GM21447 (cell line): ENCODE data around the gene RAB7B.

Experiments
- ATAC-seq: cut with Tn5 transposase; IDR thresholded peaks from one replicate; pipeline ENCODE4 v1.9.1; 2021; ENCODE audit not compliant: unreplicated experiment

Gene RAB7B

DNA sequence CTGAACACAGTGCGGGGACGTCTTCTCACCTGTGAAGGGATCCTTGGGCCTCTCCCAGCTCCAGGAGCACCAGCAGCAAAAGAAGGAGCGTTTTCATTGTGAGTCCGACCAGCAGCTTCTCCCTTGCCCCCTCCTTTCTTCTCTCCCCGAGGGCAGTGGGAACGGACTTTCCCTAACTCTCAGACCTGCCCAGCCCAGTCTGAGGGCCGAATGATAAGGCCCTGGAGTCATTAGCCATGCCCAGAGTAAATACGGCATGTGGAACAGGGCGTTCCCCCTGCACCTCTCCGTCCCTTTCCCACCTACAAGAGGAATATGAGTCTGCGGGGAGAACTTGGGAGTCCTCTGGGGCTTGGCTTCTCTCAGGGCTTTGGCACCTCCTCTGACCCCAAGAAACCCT, 20.5 kb upstream of the RAB7B start, which contains the start of gene CTSE:
CTSE (minus strand) TSS at position 201 of the 400 bp plus-strand sequence; CDS start at position 97, 104 bp downstream.
- ATAC-seq, result no peak

DNA sequence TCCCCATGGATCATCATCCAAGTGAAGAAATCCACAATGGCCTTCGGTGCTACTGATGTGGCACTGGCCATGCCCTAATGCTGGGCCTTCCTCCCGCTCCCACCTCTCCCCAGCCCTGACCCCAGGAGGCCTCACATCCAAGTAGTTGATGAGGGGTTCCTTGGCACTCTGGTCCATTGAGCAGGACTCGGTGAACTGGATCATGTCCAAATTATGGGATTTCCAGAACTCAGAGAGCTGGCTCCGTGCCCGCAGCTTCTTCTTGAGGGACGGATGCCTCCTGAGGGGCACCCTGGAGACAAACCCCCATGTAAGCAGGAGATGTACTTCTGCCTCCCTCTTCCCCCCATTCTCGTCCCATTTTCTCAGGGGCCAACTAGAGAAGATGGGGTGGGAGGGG, 19.6 kb upstream of the RAB7B start:
- ATAC-seq, result no peak

DNA sequence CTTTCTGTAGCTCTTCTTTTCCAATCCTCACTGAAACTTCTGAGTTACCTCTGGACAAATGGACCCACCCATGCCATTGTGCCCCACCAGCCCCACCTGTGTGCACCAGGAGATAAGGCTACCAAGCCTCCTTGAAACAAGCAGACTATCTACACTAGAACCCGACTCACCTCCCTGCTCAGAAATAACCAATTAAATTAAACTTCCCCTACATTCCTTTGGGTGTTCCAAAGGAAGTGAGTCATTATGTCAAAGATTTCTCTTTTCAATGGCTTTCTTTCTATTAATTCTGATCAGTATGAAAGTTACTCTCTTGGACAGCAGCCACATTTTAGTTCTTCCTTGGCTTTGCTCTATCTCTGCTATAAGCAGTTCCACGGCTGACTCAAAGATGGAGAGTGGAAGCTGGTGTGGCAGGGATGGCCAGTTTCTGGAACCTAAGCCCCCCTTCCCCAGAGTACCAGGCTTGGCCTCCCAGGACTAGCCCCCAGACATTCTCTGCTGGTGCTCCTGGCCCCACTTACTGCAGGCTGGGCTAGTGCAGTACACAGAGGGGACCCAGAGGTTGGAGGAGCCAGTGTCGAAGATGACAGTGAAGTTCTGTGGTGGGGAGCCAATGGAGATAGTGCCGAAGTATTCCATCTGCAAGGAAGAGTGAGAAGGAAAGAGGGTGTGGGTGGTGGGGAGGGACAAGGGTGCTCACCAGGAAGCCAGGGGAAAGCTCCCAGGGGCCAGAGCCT, 18.6 kb upstream of the RAB7B start:
- no peak for ATAC-seq

DNA sequence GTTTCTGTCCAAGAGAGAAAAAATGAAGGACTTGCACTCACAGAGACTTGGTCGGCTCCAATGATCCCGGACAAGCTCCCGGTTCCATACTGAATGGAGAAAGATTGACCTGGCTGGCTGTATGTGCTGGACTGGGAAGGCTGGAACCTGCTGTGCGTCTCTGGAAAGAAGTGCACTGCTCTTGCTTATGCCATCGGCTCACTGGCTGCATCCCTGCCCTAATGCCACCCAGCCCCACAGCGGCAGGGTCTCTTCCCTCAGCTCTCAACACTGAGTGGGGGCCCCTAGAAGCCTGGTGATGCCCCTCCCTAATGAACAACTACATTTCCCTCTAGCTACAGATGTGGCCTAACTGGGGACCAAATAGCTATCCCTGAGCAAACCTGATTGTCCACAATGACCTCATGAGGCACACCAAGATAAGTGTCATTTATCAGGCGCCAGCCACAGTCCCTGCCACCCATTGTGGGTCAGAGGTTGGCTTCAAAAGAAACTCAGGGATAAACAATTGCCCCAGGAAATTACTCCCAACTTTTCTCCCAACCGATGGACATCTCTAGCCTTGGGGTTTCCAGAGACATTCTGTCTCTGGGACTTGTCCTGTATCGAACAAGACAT, 17.9 kb upstream of the RAB7B start:
- ATAC-seq, result no peak

DNA sequence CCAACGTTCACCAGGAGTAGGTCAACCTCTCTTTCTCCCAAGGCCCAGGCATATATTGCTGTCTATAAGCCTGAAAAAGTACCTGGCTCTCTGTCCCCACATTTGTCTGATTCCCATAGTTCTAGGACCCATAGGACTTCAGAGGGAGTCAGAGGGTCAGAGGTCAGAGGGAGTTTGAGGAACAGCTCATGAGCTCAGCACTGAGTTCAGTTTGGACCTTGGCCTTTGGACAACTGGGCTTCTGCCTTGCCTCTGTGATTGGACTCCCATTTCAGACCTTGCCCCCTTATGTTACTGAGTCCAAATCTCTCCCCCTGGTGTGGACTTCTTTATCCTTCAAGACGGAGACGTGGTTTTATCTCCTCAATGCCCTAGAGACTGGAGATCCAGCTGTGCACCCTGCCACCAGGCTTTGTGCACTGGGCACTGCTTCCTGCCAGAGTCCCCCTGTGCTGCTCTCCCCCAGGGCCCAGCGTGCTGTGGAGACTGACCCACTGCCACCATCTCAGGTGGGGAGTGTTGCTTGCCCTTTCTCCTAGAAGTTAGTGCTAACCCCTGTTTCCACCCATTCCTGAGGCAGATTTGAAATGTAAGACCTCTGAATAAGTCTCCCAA, 17.3 kb upstream of the RAB7B start:
- ATAC-seq, result no peak

DNA sequence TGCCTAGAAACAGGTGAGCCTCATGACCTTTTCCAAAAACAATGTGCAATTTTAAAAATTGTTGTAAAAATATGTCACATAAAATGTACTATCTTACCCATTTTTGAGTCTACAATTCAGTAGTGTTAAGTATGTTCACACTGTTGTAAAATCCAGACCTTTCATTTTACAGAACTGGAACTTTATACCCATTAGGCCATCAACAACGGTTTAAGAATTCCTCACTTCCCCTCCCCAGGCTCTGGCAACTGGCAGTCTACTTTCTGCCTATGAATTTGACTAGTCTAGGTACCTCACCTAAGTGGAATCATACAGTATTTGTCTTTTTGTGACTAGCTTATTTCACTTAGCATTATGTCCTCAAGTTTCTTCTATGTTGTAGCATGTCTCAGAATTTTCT, 11.9 kb upstream of the RAB7B start:
- no peak for ATAC-seq

DNA sequence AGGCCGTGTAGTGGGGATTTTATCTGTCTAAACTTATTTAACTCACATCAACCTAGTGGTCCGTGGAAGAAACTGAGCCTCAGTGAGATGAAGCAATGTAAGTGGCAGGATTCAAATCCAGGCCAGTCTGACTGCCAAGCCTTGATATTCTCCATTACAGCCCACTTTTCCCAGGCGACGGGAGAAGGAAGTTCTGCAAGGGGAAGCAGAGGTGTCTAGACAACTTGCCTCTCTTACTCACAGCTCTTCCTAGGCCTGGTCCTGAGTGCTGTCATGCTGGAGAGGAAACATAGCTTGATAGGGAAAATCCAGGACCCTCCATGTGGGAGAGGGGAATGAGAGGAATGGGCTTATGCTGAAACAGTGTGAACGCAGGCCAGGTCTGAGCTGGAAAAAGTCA, 11.4 kb upstream of the RAB7B start:
- no peak for ATAC-seq

DNA sequence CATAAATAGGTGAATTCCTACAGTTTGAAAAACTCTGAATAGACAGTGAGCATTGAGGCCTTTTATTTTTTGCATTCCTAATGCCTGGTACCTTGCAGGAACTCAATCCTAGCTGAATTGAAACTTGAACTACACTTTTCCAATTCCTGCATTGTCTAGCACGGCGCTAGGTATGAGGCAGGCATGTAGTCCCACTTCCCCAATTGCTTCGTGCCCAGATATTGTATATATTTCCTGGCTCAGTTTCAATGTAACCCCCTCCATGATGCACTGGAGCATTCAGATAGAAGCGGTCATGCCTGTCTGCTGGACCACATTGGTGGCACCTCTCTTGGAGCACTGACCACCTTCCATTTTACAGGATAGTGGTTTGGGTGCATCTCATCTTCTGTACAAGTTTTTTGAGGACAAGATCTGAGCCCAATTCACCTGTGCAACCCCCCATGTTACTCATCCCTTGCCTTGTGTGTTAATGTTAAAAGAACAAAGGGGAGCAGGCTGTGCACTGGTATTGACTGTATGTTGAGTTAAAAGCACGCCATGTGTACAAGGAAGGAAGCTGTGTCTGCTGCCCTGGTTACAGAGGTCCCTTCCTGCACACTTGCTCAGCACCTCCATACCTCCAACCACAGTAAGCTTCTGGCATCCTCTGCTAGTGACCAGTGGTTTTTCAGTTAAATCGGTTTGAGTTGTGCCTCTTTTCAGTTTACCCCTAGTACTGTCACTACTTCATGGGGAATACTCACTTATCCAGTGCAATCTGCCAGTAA, 10.0 kb upstream of the RAB7B start:
- ATAC-seq, result no peak

DNA sequence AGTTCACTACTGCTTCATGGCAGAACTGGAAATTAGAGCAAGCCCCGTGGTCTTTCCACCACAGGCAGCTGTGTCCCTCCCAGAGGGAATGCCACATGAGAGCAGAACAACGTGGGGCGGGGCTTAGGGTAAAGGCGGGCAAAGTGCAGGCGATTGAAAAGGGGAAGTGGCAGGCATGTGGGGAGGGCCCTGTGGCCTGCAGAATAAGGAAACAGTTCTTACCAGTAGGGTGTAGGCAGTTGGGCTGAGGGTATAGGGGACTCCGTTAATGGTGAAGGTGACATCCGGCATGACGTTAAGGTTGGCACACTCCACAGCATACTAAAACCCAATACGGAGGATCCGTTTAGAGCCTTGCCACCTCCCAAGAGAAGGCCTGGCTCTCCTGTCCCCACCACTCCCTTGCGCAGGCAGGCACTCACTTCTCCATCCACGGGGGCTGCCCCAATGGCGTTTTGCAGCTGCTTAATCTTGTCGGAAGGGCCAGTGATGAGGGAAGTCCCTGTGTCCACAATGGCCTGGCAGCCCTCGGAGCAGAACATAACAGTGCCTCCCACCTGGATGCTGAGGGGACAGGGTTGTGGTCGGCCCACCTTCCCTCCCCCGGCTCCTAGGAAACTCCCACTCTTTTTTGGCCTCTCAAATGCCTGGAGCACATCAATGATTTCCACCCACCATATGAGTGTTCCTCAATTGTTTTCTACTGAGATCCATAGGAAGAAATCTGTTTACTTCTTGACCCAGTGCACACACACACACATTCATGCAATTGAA, 9.1 kb upstream of the RAB7B start:
- ATAC-seq, result peak; percentile 99

DNA sequence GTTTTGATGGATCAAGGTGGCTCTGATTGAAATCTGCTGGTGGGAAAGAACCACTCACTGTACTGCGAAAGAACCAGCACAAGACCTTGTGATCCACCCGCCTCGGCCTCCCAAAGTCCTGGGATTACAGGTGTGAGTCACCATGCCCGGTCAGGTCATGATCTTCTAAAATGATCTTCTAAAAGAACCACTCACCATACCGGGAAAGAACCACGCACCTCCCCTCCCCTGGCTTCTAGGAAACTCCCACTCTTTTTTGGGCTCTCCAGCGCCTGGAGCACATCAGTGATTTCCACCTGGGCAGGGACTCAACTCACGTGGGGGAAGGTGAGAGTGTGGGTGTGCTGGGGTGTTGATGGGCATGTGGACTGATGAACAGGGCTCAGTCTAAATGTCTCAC, 7.9 kb upstream of the RAB7B start:
- no peak for ATAC-seq

DNA sequence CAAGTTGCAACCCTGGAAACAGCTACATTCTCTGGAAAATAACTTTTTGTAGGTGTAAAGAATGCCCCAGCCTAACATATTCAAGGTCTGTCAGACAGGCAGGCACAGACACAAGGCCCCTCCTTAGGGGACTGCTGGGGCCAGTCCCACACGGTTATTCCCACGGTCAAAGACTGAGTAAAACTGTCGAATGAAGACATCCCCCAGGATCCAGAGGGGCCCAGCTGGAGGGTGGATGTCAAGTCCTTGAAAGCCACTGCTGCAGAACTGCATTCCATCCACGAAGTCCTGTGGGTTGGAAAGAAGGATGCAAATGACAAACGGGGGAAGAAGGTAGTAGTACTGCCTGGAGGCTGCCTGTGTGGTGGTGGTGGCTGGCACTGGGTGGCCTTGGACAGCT, 6.9 kb upstream of the RAB7B start:
- ATAC-seq, result no peak

DNA sequence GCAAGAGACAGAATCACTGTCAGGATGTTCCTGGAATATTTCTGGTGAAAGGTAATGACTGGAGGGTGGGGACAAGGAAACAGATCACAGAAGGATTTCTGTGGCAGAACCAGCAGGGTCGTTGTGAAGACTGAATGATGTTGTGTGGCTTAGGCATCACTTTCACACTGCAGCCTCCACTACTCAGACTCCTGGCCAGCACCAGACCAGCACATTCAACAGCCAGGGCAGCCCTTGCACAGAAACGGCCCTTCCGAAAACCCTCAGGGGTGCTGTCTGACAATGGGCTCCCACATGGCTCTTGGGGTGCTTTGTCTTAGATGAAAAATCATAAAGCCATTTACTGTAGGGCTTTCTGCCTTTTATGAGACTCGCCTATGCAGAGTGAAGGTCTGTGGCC, 3.8 kb upstream of the RAB7B start:
- ATAC-seq, result no peak

DNA sequence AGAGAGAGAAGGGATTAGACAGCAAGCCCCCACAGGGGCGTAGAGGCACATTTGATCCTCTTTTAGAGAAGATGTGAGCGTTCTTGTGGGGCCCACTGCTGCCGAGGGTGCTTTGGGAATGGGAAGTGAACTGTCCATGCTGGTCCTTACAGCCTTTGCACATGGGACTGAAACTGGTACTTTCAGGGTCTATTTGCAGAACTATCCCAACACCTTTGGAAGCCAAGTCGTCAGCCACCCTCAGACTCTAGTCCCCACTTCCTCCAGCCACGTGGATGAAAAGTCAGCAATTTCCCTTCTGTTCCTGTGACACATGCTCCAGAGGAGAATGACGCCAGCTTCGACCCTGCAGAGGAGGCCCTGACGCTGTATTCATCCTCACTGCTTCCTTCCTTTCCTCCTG, 2.6 kb upstream of the RAB7B start:
- ATAC-seq, result no peak

DNA sequence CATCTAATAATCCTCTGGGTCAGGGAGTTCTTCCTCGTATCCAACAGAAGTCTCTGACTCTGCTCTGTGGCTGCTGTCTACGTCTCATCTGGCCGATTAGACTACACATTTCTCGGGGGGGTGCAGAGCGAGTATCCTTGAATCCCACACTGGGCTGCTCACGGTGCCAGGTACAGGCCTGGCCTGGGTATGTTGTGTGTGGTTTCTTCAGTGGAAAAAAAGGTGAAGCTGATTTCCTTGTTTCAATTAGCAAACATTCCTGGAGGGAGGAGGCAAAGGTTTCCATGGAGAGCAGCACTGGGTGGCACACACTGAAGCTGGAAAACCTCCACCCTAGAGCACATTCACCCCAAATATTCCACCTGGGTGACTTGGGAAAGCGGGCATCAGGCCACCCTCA, 2.0 kb upstream of the RAB7B start:
- no peak for ATAC-seq

DNA sequence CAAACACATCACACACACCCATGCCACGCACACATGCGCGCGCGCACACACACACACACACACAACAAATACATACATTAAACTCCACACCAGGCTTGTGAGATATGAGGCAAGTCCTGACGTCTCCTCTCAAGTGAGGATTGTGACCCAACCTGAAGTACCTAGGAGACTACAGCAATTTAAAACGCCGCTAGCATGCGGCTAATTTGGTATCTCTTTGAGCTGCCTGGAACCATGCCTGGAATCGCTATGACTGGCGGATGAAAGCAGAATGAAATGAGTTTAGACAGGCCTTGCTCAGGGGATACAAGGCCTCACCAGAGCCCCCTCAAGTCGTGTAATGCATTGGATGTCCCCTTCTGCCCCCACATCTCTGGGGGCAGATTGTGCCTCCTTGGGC, 1.6 kb upstream of the RAB7B start:
- ATAC-seq, result no peak

DNA sequence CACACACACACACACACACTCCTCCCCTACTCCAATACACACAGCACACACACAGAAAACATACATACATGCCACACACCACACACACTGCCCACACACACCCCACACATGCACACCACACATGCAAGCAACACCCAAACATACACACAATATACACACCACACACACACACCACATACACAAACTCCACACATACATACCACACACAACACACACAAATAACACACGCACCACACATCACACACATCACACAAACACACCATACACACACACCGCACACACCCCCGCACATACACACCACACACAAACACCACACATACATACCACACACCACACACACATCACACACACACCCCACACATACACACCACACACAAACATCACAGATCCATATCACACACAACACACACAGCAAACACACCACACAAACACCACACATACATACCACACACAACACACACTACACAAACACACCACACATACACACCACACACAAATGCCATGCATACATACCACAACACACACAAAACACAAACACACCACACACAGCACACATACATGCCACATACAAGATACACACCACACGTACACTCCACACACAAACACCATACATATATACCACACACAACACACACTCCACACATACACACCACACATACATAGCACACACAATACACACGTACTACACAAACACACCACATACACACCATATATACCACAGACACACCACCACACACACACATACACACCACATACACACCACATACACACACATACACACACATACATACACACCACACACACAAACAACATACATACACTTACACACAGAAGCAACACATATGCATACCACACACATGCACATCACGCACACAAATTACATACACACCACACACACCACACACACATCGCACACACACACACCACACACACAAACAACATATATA, 932 bp upstream of the RAB7B start:
- ATAC-seq, result no peak

DNA sequence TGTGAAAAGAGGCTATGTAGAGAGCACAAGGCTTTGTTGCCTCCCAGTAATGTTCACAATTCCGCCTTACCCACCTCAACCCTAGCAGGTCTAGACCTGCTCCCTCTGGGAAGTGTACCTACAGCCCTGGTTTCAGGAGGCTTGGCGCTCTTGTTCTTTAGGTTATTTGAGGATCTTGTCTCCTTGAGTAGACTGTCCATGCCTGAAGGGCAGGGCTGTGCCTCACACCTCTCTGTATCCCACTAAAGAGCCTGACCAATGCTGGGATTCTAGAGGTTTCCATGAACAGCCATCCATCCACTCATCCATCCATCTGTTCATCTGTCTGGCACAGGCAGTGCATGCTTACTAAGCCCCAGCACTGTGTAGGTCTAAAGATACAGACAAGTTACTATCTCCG, 1.0 kb downstream of the RAB7B start:
- ATAC-seq, result no peak

DNA sequence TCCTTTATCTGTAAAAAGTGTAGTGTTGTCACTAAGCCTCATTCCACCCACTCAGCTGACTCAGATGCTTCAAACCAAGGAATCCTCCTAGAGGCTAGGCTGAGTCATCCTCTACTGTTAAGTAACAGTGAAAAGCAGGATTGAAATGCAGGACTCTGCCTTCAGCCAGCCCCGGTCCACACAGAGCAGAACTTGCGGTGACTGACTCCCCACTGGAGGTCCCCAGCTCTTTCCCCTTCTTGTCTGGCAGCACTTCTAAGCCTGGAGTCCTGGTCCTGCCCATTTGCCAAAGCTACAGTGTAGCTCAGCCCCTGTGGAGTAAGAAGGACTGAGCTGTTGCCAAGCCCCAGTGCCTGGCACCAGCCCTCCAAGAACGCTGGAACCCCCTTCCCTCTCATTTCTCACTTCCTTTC, 1.7 kb downstream of the RAB7B start:
- no peak for ATAC-seq

DNA sequence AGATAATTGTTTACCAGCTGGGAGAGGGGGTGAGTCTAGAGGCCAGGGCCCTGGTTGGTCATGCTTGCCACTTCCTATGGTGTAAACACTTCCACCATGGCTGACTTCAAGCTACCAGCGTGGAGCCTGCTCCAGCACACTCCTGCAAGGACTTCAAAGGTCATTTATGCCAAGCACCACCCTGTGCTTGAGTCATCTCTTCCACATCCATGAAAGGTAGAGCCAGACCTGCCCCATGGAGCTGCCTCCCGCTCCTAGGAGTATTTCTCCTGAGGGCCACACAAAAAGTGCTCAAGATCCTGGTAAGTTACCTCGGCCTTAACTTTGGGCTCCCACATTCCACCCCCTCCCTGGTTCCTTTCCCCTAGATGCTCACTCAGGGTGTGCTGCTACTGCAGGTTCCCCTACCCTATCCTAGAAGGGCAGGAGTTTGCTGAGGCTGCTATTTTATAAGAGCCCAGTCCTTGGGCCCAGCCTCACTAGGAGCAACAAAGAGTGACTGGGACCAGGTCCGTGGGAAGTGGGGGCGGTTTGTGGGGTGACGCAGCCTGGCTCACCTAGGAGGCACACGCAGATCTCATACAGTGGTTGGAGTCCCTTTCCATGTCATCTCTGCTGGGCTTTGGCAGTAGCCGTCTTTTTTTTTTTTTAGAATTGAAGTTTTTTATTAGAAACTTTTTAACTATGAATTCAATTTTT, 2.4 kb downstream of the RAB7B start:
- no peak for ATAC-seq
